Measurements from ENCODE around the gene GUCY1A1.
"Not testable (repeated sequence)": the region's sequence is repeated elsewhere in the genome, so short reads cannot be mapped to it uniquely, and the experiment has no call there.

The GUCY1A1 gene, protein sequence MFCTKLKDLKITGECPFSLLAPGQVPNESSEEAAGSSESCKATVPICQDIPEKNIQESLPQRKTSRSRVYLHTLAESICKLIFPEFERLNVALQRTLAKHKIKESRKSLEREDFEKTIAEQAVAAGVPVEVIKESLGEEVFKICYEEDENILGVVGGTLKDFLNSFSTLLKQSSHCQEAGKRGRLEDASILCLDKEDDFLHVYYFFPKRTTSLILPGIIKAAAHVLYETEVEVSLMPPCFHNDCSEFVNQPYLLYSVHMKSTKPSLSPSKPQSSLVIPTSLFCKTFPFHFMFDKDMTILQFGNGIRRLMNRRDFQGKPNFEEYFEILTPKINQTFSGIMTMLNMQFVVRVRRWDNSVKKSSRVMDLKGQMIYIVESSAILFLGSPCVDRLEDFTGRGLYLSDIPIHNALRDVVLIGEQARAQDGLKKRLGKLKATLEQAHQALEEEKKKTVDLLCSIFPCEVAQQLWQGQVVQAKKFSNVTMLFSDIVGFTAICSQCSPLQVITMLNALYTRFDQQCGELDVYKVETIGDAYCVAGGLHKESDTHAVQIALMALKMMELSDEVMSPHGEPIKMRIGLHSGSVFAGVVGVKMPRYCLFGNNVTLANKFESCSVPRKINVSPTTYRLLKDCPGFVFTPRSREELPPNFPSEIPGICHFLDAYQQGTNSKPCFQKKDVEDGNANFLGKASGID

DNA sequence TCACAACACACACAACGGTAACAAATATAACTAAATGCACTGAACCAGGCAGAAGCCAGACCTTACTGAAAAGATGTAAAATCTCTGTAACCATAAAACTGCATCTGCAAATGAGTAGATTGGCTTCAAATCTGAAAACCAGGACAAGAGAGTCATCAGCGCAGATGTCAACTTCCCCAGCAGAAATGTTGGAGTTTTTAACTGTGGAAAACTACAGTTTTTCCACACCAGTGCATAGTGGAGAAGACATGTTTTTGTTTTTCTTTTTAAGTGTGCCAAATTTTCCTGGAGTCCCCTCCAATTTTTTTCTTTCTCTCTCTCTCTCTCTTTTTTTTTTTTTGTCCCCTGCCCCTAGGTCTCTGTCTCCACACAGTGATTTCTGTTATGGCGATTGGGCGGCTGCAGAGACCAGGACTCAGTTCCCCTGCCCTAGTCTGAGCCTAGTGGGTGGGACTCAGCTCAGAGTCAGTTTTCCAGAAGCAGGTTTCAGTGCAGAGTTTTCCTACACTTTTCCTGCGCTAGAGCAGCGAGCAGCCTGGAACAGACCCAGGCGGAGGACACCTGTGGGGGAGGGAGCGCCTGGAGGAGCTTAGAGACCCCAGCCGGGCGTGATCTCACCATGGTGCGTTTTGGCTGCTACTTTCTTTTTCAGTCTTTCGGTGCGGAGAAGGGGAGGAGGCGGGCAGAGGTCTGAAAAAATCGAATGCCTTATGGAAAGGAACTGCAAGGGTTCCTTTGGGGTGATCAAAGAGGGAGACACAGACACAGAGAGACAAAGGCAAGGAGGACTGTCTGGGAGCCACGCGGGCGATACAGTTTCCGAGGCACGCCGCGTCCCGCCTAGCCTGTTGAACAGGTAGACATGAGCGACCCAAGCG lies at the start of gene GUCY1A1:
TSS of gene GUCY1A1 (plus strand) at position 505 of the 878 bp plus-strand sequence. CDS start 30,020 bp downstream, outside the sequence.
- DNase-seq (ENCODE audit: low read depth, low spot score) = no peak

GRCh38 chr4:155617296-155617695 lies 49.4 kb upstream of the GUCY1A1 start:
- no peak for DNase-seq (ENCODE audit: low read depth, low spot score)

- DNase-seq (ENCODE audit: low read depth, low spot score) = no peak
These were observed 48.3 kb upstream of the GUCY1A1 start for GRCh38 chr4:155618183-155618838.

DNA sequence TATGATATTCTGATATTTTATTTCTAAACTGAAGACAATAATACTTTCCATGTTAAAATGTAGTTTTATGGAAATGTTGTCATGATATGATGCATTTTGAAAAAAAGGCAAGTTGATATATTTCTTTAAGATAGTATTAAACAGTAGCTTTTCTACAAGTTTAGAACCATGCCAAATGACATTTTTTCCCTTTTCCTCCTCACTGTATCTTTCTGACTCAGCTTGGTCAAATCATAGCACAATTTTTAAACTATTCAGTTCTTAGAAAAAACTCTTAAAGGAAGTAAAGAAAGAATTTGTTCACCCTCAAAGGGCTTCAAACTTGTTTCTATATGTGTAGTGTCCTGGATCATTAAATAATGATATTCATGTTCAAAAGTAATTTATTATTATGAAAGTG lies 46.0 kb upstream of the GUCY1A1 start:
- no peak for DNase-seq (ENCODE audit: low read depth, low spot score)

DNA sequence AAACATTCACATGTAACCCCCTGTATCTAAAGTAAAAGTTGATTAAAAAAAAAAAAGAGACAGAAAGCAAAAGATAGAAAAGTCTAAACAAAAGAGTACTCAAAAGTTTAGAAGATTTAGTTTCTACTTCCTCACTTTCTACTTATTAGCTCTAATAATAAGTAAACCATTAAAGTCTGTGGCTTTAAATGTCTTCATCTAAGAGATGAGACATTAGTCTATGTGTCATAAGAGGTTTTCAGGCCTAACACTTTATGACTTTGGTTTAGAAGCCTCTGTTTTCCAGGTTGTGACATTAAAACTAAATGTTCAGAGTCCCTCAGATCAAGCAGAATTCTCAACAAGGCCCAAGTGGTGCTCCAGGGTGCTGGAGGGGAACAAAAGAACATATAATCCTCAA lies 42.2 kb upstream of the GUCY1A1 start:
- no peak for DNase-seq (ENCODE audit: low read depth, low spot score)

- no peak for DNase-seq (ENCODE audit: low read depth, low spot score)
These were observed 40.1 kb upstream of the GUCY1A1 start for GRCh38 chr4:155626561-155626960.

- no peak for DNase-seq (ENCODE audit: low read depth, low spot score)
These were observed 37.3 kb upstream of the GUCY1A1 start for GRCh38 chr4:155629183-155629825.

DNA sequence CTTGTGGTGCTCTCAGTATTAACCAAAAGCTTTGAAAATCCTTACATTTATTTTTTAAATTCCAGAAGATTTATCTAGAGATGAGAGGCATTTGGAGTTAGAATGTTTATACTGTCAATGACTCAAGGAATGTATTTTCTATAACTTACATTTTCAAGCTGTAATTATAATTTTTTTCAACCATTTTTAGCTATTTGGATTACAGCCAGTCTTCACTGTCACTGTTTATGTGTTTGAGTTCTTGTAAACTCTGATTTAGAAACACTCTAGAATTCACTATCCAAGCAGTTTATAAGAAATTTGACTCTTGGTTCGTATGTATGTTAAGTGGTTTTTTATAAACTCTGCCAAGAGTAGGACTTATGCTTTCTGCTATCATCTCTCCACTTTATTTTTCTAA lies 36.7 kb upstream of the GUCY1A1 start:
- no peak for DNase-seq (ENCODE audit: low read depth, low spot score)

DNA sequence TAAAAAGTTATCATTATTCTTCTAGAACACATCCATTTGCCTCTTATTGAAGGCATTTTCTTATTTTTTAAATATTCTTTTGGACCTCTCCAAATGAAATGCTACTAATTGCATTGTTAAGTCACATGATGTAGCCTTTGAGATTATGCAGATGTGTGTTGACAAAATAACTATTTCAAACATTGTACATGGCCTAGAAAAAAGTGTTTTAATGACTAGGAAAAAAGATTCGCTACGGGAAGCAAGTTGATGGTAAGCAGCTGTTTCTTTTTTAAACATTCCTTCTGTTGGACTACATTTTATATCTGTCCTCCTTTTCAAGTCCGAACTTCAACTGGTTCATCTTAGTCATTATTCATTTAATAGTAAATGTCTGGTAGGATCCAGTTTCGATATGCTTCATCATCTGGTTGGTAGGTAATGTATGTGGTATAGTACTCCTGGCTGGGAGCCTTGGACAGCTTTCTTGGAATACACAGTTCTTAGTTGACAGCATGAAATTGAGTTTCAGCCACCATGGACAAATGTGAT lies 34.3 kb upstream of the GUCY1A1 start:
- DNase-seq (ENCODE audit: low read depth, low spot score) = no peak

DNA sequence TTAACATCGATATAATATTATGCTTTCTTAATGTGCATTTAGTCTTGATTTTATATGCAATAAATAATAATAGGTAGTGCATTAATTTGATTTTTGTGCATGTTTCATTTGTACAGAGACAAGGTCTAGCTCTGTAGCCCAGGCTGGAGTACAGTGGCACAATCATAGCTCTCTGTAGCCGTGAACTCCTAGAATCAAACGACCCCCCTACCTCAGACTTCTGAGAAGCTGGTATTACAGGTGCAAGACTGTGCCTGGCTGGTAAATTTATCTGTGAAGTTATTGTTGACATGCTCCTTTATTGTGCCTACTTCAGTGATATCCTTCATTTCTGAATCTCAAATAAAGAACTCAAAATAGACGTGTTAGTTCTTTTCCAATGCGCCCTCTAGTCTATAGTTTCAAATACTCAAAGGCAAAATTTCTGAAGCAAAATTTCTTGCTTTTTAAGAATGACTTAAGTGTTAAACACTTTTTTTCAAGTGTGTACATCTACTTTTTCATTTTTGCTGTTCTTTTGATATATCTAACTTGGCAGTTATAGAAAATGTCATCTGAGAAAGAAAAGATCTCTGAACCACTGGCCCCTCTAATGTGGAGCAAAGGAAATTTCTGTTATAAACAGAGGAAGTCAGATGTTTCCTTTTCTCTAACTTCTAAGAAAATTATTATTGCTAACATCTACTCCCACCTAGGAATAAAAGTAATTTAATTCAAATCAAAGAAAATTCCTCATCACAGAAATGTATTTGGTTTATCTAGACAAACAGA lies 28.3 kb upstream of the GUCY1A1 start:
- no peak for DNase-seq (ENCODE audit: low read depth, low spot score)

DNA sequence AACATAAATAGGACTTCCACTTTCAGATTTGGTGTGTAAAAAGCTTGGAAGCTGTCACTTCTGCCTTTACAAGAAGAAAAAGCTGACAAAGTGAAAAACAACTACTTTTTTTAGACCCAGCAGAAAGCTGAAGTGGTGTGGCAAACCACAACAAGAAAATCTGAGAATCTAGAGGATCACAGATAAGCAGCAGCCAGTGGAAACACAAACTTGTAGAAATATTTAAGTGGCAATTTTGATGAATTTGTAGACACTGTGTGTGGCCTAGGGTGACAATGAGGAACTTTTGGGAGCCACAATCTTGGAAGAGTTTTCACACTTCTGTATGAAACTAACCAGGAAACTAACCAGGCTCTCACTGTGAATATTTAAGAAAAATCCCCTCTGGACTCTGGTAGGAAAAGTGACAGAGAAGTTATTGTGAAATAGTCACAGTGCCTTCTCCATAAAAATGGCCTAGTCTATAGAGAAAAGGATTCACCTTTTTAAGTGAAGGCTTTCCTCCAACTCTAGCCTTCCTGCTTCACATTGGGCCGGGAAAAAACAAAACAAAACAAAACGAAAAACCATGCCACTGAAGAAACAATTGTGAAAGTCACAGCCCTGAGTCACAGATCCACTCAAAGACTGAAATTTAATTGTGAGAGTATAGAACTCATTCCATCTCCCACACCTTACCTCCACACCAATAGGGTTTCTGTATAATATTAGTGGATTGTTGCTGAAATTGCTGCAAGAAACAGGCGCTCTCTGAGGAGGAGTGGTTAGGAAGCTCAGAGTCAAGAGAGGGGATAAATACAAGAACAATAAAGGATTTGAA lies 26.7 kb upstream of the GUCY1A1 start:
- no peak for DNase-seq (ENCODE audit: low read depth, low spot score)

GRCh38 chr4:155640751-155641150 lies 25.9 kb upstream of the GUCY1A1 start:
- no peak for DNase-seq (ENCODE audit: low read depth, low spot score)

GRCh38 chr4:155643087-155643486 lies 23.6 kb upstream of the GUCY1A1 start:
- DNase-seq (ENCODE audit: low read depth, low spot score) = no peak

- no peak for DNase-seq (ENCODE audit: low read depth, low spot score)
These were observed 20.6 kb upstream of the GUCY1A1 start for GRCh38 chr4:155646001-155646400.

DNA sequence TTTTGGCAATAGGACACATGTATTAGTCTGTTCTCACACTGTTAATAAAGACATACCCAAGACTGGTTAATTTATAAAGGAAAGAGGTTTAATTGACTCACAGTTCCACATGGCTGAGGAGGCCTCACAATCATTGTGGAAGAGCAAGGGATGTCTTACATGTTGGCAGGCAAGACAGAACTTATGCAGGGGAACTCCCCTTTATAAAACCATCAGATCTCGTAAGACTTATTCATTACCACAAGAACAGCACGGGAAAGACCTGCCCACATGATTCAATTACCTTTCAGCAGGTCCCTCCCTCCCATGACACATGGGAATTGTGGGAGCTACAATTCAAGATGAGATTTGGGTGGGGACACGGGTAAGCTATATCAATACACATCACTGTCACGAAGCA lies 15.9 kb upstream of the GUCY1A1 start:
- not testable (repeated sequence) for DNase-seq (ENCODE audit: low read depth, low spot score)

DNA sequence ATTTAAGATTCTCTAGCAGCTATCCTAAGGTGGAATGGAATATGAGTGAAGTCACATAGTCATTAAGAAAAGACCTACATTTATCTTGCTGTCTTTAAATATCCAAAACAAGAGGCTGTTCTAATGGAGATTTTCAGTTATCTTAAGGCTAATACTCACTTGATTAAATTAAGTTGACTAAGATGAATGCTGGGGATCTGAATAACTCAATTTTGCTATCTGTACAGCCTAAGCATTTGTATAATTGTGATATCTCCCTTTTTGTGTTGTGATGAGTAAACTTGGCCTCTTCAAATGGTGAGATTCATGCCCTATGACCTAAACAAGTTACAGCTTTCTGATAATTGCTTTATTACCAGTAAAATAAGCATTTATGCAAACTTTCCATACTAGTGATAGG lies 13.6 kb upstream of the GUCY1A1 start:
- no peak for DNase-seq (ENCODE audit: low read depth, low spot score)

- no peak for DNase-seq (ENCODE audit: low read depth, low spot score)
These were observed 10.6 kb upstream of the GUCY1A1 start for GRCh38 chr4:155656025-155656424.

GRCh38 chr4:155657169-155657568 lies 9.5 kb upstream of the GUCY1A1 start:
- DNase-seq (ENCODE audit: low read depth, low spot score) = no peak

All from brain pericyte (primary cell).